ENCODE results near the gene GRK1. TPM values are rescaled to one million over a fixed set of nuclear protein-coding genes. Genes with fewer than 3 reads are reported as not detected.

Gene GRK1
- total and polyA plus RNA-seq, 2 experiments from 2014 or later = not detected

DNA sequence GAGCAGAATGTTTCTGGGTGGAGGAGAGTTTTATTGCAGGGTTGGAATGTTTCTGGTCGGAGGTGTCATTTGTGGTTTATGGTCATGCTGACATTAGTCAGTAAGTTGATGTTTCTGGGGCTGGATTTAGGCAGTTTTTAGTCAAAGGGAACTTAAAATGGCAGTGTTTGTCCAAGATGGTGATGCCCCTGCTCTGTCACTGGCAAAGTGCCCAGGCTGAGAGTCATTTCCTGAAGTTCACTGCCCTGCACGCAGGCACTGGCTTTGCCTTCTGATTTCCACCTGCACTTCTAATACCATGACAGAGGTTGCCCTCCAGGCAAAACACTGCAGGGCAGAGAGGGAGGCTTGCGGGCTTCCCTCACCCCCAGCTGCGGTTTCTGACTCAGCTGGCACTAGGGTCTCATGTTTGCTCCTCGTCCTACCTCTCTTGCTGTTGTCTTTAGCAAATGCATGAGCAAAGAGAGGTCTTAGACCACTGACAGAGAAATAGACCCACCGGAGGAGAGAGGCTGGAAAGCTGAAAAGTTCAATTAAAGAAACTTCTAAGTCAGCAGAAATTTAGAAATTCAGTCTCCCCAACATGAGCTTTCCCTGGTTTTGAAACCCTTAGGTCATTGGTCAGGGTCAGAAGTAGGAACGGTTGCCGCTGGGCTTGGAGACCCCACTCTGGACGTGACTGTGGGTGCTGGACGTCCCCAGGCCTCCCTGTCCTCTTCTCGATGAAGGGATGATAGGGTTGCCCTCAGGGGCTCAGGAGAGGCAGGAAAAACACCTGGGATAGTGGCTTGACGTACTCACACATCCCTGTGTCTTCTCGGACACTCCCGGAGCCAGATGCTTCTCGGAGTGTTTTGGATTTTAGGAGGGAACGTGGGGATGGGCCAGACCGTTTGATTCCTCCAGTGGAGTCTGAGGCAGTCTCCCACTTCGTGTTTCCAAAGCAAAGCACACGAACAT, 118.3 kb downstream of the GRK1 start:
- TF ChIP-seq, protein P1, sequence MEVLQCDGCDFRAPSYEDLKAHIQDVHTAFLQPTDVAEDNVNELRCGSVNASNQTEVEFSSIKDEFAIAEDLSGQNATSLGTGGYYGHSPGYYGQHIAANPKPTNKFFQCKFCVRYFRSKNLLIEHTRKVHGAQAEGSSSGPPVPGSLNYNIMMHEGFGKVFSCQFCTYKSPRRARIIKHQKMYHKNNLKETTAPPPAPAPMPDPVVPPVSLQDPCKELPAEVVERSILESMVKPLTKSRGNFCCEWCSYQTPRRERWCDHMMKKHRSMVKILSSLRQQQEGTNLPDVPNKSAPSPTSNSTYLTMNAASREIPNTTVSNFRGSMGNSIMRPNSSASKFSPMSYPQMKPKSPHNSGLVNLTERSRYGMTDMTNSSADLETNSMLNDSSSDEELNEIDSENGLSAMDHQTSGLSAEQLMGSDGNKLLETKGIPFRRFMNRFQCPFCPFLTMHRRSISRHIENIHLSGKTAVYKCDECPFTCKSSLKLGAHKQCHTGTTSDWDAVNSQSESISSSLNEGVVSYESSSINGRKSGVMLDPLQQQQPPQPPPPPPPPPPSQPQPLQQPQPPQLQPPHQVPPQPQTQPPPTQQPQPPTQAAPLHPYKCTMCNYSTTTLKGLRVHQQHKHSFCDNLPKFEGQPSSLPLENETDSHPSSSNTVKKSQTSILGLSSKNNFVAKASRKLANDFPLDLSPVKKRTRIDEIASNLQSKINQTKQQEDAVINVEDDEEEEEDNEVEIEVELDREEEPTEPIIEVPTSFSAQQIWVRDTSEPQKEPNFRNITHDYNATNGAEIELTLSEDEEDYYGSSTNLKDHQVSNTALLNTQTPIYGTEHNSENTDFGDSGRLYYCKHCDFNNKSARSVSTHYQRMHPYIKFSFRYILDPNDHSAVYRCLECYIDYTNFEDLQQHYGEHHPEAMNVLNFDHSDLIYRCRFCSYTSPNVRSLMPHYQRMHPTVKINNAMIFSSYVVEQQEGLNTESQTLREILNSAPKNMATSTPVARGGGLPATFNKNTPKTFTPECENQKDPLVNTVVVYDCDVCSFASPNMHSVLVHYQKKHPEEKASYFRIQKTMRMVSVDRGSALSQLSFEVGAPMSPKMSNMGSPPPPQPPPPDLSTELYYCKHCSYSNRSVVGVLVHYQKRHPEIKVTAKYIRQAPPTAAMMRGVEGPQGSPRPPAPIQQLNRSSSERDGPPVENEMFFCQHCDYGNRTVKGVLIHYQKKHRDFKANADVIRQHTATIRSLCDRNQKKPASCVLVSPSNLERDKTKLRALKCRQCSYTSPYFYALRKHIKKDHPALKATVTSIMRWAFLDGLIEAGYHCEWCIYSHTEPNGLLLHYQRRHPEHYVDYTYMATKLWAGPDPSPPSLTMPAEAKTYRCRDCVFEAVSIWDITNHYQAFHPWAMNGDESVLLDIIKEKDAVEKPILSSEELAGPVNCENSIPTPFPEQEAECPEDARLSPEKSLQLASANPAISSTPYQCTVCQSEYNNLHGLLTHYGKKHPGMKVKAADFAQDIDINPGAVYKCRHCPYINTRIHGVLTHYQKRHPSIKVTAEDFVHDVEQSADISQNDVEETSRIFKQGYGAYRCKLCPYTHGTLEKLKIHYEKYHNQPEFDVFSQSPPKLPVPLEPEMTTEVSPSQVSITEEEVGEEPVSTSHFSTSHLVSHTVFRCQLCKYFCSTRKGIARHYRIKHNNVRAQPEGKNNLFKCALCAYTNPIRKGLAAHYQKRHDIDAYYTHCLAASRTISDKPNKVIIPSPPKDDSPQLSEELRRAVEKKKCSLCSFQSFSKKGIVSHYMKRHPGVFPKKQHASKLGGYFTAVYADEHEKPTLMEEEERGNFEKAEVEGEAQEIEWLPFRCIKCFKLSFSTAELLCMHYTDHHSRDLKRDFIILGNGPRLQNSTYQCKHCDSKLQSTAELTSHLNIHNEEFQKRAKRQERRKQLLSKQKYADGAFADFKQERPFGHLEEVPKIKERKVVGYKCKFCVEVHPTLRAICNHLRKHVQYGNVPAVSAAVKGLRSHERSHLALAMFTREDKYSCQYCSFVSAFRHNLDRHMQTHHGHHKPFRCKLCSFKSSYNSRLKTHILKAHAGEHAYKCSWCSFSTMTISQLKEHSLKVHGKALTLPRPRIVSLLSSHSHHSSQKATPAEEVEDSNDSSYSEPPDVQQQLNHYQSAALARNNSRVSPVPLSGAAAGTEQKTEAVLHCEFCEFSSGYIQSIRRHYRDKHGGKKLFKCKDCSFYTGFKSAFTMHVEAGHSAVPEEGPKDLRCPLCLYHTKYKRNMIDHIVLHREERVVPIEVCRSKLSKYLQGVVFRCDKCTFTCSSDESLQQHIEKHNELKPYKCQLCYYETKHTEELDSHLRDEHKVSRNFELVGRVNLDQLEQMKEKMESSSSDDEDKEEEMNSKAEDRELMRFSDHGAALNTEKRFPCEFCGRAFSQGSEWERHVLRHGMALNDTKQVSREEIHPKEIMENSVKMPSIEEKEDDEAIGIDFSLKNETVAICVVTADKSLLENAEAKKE (CRISPR knock-in tag; IDR thresholded peaks at IDR 0.05) = no peak
- TF ChIP-seq EZH2 (IDR thresholded peaks at IDR 0.05; ENCODE audit: low read depth, unreplicated experiment) (no peak), JUNB (IDR thresholded peaks at IDR 0.05; ENCODE audit: unreplicated experiment) (no peak), EZH2phosphoT487 (IDR thresholded peaks at IDR 0.05; ENCODE audit: unreplicated experiment) (no peak), ZNF114 (CRISPR knock-in tag; IDR thresholded peaks at IDR 0.05) (no peak), POLR2AphosphoS5 (IDR thresholded peaks at IDR 0.05; ENCODE audit: low read depth) (no peak), STAT1 (IDR thresholded peaks at IDR 0.05; ENCODE audit: unreplicated experiment) (no peak), CREB1 (CRISPR knock-in tag; IDR thresholded peaks at IDR 0.05; ENCODE audit: low read depth) (no peak)
- TF ChIP-seq, protein P2, sequence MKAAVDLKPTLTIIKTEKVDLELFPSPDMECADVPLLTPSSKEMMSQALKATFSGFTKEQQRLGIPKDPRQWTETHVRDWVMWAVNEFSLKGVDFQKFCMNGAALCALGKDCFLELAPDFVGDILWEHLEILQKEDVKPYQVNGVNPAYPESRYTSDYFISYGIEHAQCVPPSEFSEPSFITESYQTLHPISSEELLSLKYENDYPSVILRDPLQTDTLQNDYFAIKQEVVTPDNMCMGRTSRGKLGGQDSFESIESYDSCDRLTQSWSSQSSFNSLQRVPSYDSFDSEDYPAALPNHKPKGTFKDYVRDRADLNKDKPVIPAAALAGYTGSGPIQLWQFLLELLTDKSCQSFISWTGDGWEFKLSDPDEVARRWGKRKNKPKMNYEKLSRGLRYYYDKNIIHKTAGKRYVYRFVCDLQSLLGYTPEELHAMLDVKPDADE (IDR thresholded peaks at IDR 0.05) = no peak
- TF ChIP-seq, protein P3, sequence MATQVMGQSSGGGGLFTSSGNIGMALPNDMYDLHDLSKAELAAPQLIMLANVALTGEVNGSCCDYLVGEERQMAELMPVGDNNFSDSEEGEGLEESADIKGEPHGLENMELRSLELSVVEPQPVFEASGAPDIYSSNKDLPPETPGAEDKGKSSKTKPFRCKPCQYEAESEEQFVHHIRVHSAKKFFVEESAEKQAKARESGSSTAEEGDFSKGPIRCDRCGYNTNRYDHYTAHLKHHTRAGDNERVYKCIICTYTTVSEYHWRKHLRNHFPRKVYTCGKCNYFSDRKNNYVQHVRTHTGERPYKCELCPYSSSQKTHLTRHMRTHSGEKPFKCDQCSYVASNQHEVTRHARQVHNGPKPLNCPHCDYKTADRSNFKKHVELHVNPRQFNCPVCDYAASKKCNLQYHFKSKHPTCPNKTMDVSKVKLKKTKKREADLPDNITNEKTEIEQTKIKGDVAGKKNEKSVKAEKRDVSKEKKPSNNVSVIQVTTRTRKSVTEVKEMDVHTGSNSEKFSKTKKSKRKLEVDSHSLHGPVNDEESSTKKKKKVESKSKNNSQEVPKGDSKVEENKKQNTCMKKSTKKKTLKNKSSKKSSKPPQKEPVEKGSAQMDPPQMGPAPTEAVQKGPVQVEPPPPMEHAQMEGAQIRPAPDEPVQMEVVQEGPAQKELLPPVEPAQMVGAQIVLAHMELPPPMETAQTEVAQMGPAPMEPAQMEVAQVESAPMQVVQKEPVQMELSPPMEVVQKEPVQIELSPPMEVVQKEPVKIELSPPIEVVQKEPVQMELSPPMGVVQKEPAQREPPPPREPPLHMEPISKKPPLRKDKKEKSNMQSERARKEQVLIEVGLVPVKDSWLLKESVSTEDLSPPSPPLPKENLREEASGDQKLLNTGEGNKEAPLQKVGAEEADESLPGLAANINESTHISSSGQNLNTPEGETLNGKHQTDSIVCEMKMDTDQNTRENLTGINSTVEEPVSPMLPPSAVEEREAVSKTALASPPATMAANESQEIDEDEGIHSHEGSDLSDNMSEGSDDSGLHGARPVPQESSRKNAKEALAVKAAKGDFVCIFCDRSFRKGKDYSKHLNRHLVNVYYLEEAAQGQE (IDR thresholded peaks at IDR 0.05; ENCODE audit: unreplicated experiment) = no peak
- TF ChIP-seq, protein P4, sequence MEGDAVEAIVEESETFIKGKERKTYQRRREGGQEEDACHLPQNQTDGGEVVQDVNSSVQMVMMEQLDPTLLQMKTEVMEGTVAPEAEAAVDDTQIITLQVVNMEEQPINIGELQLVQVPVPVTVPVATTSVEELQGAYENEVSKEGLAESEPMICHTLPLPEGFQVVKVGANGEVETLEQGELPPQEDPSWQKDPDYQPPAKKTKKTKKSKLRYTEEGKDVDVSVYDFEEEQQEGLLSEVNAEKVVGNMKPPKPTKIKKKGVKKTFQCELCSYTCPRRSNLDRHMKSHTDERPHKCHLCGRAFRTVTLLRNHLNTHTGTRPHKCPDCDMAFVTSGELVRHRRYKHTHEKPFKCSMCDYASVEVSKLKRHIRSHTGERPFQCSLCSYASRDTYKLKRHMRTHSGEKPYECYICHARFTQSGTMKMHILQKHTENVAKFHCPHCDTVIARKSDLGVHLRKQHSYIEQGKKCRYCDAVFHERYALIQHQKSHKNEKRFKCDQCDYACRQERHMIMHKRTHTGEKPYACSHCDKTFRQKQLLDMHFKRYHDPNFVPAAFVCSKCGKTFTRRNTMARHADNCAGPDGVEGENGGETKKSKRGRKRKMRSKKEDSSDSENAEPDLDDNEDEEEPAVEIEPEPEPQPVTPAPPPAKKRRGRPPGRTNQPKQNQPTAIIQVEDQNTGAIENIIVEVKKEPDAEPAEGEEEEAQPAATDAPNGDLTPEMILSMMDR (conservative IDR thresholded peaks at IDR 0.05; ENCODE audit: low read depth in 2 of 2) = no peak
- H4K20me1 ChIP-seq (replicated peaks; ENCODE audit: insufficient read depth) = no peaks in the 10 kb centered on the region
- DNase-seq (ENCODE audit: low spot score) = no peak
- H3K27me3 Mint-ChIP-seq (ENCODE audit: insufficient read depth, low read depth, poor library complexity) = peaks cover 13% of the 10 kb centered on the region
- H2AFZ ChIP-seq = no peak overlapping the region
- no peaks in the 10 kb centered on the region for H3K4me1 ChIP-seq (ENCODE audit: insufficient read depth)
- H3K36me3 ChIP-seq (ENCODE audit: insufficient read depth) = no peaks in the 10 kb centered on the region
- H3K9me2 ChIP-seq (ENCODE audit: insufficient read depth) = no peaks in the 10 kb centered on the region
- H3K36me3 Mint-ChIP-seq (ENCODE audit: low read depth) = peaks cover 19% of the 10 kb centered on the region
- H3K27me3 ChIP-seq (ENCODE audit: insufficient read depth) = no peaks in the 10 kb centered on the region
- no peak overlapping the region for H3K4me2 ChIP-seq
- no peak overlapping the region for H3K4me3 Mint-ChIP-seq
- no peaks in the 10 kb centered on the region for H3K79me2 ChIP-seq (replicated peaks; ENCODE audit: insufficient read depth)
- no peaks in the 10 kb centered on the region for H3F3A ChIP-seq (replicated peaks; ENCODE audit: low read depth)
- peaks cover 9% of the 10 kb centered on the region; the same call in 2 of the 3 replicates for H3K4me1 Mint-ChIP-seq
- no peak overlapping the region for H3K4me3 ChIP-seq
- ATAC-seq = no peak
- H3K27ac ChIP-seq (ENCODE audit: low read depth) = no peak overlapping the region
- H3K27ac Mint-ChIP-seq = no peak overlapping the region
- H3K9me3 Mint-ChIP-seq = peaks cover 21% of the 10 kb centered on the region

All from GM23338 (cell line).